Mononuclear cell (primary cell): ENCODE data around the gene EXOC4. TPM values are rescaled to one million over a fixed set of nuclear protein-coding genes. Genes with fewer than 3 reads are reported as not detected.
"Not testable (repeated sequence)": the region's sequence is repeated elsewhere in the genome, so short reads cannot be mapped to it uniquely, and the experiment has no call there.

Experiments
- H3K27me3 ChIP-seq: 2 replicates; pipeline ENCODE4 v1.6.0; 2011; ENCODE audit warnings: low read length, control low read depth; ENCODE audit not compliant: insufficient read depth
- H3K4me1 ChIP-seq: 2 replicates; pipeline ENCODE4 v1.5.1; 2011; ENCODE audit warnings: mild to moderate bottlenecking, low read length, control low read depth; ENCODE audit not compliant: insufficient read depth
- H3K4me3 ChIP-seq: 2 replicates; pipeline ENCODE4 v1.5.1; 2011; ENCODE audit warnings: mild to moderate bottlenecking, low read length, moderate library complexity
- H3K9me3 ChIP-seq: 2 replicates; pipeline ENCODE4 v1.5.1; 2011; ENCODE audit warnings: low read depth, mild to moderate bottlenecking, control low read depth, low read length
- total RNA-seq: library from RNA; depleted of rRNA; stranded (reverse); fragments of >200 nt; gene quantifications from one replicate; pipeline ENCODE4 v1.2.3, GENCODE V29; 2012

EXOC4 gene
- total RNA-seq, 1 donor = 106 TPM

DNA sequence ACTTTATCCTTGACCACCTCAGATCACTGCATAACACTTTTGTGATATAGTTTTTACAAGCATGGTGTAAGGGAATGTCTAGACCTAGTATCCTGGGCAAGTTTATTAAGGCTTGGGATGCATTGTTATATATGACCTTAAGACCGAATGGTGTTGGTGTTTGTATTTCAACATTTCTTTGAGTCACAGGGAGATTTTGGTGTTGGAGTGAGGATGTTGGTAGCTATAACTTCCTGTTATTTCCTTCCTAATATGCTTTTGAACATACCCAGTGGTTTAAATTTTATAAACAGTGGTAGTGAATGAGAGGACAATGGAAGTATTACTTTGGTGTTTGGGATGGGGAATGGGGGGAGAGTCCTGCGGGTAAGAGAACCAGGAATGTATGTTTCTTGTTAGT lies 2.6 kb downstream of the EXOC4 start:
- Histone ChIP-seq H3K9me3 (no peaks in the 10 kb centered on the region), H3K4me1 (peaks cover 28% of the 10 kb centered on the region), H3K4me3 (no peak overlapping the region)

GRCh38 chr7:133258174-133258573 lies 5.3 kb downstream of the EXOC4 start:
- H3K4me1 ChIP-seq = peaks cover 28% of the 10 kb centered on the region
- H3K4me3 ChIP-seq = no peak overlapping the region

More for the DNA sequence above, 2.6 kb downstream of the EXOC4 start:
- no peaks in the 10 kb centered on the region for H3K27me3 ChIP-seq

GRCh38 chr7:133265821-133266220 lies 12.9 kb downstream of the EXOC4 start:
- Histone ChIP-seq H3K9me3 (no peaks in the 10 kb centered on the region), H3K4me3 (no peak overlapping the region), H3K27me3 (no peaks in the 10 kb centered on the region), H3K4me1 (no peaks in the 10 kb centered on the region)

More at GRCh38 chr7:133258174-133258573, 5.3 kb downstream of the EXOC4 start:
- H3K9me3 ChIP-seq = no peaks in the 10 kb centered on the region
- H3K27me3 ChIP-seq = no peaks in the 10 kb centered on the region

DNA sequence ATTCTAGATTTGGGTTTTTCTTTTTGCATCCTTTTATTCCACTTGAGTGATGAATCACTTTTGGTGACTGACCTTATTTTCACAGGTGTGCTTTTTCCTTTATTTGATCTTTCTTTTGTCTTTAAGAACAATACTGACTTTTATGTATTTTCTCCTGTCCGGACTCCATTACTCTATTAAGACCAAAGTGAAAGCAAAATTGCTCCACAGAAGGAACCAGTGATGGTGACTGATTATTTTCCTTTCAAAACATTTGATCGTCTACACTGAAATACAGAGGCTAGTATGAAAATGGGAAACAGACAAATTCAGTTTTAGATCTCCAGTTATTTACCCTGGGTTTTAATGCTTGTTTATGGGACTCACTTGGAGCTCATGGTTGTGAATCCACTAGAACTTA lies 15.5 kb downstream of the EXOC4 start:
- no peaks in the 10 kb centered on the region for H3K9me3 ChIP-seq
- H3K27me3 ChIP-seq = no peaks in the 10 kb centered on the region
- H3K4me3 ChIP-seq = no peak overlapping the region
- H3K4me1 ChIP-seq = no peaks in the 10 kb centered on the region

GRCh38 chr7:133272336-133272735 lies 19.5 kb downstream of the EXOC4 start:
- no peaks in the 10 kb centered on the region for H3K27me3 ChIP-seq
- no peaks in the 10 kb centered on the region for H3K9me3 ChIP-seq
- H3K4me3 ChIP-seq = no peak overlapping the region
- H3K4me1 ChIP-seq = no peaks in the 10 kb centered on the region

- Histone ChIP-seq H3K9me3 (no peaks in the 10 kb centered on the region), H3K27me3 (no peaks in the 10 kb centered on the region), H3K4me3 (no peak overlapping the region), H3K4me1 (no peaks in the 10 kb centered on the region)
Observed at GRCh38 chr7:133273227-133273626, 20.3 kb downstream of the EXOC4 start.

GRCh38 chr7:133274265-133274664 lies 21.4 kb downstream of the EXOC4 start:
- Histone ChIP-seq H3K4me1 (no peaks in the 10 kb centered on the region), H3K4me3 (no peak overlapping the region), H3K9me3 (no peaks in the 10 kb centered on the region), H3K27me3 (no peaks in the 10 kb centered on the region)

DNA sequence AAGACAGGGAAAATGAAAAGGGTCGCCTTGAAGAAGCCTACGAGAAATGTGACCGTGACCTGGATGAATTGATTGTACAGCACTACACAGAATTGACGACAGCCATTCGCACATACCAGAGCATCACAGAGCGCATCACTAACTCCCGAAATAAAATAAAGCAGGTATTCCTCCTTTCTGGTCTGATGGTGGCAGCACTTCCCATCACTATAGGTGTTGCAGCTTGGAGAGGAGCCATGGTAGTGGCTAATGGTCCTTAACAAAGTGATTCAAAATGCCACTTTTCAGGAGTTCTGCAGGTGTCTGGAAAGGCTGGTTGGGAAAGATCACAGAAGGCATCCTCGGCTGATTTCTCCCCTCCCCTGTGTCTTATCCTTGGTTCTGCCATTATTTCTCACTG lies 22.1 kb downstream of the EXOC4 start:
- Histone ChIP-seq H3K27me3 (no peaks in the 10 kb centered on the region), H3K9me3 (no peaks in the 10 kb centered on the region), H3K4me1 (no peaks in the 10 kb centered on the region), H3K4me3 (no peak overlapping the region)

- Histone ChIP-seq H3K9me3 (no peaks in the 10 kb centered on the region), H3K4me1 (no peaks in the 10 kb centered on the region), H3K27me3 (no peaks in the 10 kb centered on the region), H3K4me3 (no peak overlapping the region)
Observed at GRCh38 chr7:133275446-133276095, 22.7 kb downstream of the EXOC4 start.

DNA sequence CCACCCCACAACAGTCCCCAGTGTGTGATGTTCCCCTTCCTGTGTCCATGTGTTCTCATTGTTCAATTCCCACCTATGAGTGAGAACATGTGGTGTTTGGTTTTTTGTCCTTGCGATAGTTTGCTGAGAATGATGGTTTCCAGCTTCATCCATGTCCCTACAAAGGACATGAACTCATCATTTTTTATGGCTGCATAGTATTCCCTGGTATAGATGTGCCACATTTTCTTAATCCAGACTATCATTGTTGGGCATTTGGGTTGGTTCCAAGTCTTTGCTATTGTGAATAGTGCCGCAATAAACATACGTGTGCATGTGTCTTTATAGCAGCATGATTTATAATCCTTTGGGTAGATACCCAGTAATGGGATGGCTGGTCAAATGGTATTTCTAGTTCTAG lies 26.1 kb downstream of the EXOC4 start:
- H3K4me3 ChIP-seq, H3K9me3 ChIP-seq, H3K27me3 ChIP-seq, H3K4me1 ChIP-seq: not testable (repeated sequence)

- Histone ChIP-seq H3K9me3 (no peaks in the 10 kb centered on the region), H3K4me1 (no peaks in the 10 kb centered on the region), H3K4me3 (no peak overlapping the region), H3K27me3 (no peaks in the 10 kb centered on the region)
Observed at GRCh38 chr7:133282094-133282493, 29.2 kb downstream of the EXOC4 start.

DNA sequence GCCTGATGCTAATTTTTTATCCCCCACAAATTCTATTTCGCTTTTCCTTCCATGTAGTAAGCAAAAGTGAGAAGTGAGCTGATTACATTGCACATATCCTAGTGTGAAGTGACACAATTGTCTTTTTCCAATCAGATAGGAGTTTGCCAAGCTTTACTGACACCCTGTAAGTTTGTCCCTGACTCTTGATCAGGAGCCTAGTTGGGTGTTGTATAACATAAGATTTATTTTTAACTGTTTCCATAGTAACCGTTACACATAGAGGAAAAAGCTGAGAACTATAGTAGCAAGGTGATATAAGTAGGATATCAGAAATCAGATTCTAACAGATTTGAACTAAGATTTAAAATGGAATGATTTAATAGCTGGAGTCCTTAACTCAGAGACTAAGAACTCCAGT lies 31.2 kb downstream of the EXOC4 start:
- Histone ChIP-seq H3K27me3 (no peaks in the 10 kb centered on the region), H3K4me1 (no peaks in the 10 kb centered on the region), H3K4me3 (no peak overlapping the region), H3K9me3 (no peaks in the 10 kb centered on the region)

DNA sequence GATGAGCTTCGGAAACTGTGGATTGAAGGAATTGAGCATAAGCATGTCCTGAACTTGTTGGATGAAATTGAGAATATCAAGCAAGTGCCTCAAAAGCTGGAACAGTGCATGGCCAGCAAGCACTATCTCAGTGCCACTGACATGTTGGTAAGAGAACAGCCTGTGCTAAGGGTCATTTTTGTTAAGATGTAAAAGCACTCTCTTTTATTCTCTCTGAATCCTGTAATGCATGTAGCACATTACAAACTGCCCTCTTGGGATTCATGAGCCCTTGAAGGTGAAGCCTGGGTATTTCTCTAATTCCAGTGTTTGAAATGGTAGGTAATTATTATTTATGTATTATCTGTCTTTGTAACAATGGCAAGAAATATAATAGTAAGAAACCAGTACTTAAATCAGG lies 36.1 kb downstream of the EXOC4 start:
- Histone ChIP-seq H3K27me3 (no peaks in the 10 kb centered on the region), H3K4me3 (no peak overlapping the region), H3K9me3 (no peaks in the 10 kb centered on the region), H3K4me1 (no peaks in the 10 kb centered on the region)

GRCh38 chr7:133290041-133290440 lies 37.2 kb downstream of the EXOC4 start:
- Histone ChIP-seq H3K9me3 (no peaks in the 10 kb centered on the region), H3K27me3 (no peaks in the 10 kb centered on the region), H3K4me1 (no peaks in the 10 kb centered on the region), H3K4me3 (no peak overlapping the region)

DNA sequence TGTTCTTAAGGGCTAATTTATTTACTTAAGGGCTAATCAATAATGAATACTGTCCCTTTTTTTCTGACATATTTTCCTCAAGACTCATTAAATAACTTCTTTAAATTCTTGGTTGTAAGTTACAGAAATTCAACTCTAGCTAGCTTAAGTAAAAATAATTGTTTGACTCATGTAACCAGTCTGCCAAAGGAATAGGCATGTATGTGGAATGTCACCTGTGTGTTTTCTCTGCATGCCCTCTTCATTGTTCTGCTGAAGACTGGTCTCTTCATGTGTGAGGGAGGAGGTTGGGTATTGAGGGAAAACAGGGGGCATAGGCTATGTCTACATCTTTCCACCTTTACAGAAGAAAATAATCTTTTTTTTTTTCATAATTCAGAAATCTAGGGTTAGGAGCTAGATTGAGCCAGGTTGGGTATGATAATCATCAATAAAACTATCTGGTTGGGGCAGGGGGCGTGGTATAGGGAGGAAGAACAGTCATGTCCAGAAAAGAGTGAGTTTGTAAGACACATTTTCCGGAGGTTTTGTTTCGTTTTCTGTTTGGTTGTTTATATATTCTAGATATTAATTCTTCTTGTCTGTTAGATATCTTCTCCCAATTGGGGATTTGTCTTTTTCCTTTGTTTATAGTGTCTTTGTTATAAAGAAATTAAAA lies 37.9 kb downstream of the EXOC4 start:
- no peaks in the 10 kb centered on the region for H3K27me3 ChIP-seq
- H3K4me3 ChIP-seq = no peak overlapping the region
- no peaks in the 10 kb centered on the region for H3K9me3 ChIP-seq
- no peaks in the 10 kb centered on the region for H3K4me1 ChIP-seq

DNA sequence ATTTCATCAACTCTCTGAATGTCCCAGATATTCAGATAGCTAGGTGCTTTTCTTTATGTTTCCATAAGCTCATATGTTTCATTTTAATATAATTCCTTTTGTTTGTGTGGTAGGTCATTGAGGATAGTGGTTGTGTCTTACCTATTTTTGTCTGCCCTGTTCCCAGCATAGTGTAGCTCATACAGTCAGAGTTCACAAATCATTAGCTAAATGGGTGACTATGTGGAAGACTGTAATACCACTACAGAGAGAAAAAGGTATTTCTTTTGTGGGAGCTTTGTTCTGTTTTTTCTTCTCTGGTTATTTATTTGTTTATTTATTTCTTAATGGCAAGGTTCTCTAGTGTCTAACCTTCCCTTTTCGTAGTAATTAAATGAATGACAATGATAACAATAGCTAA lies 39.8 kb downstream of the EXOC4 start:
- no peak overlapping the region for H3K4me3 ChIP-seq
- no peaks in the 10 kb centered on the region for H3K27me3 ChIP-seq
- H3K4me1 ChIP-seq = no peaks in the 10 kb centered on the region
- H3K9me3 ChIP-seq = no peaks in the 10 kb centered on the region
